H1 (cell line): ENCODE data around the gene CLTCL1. TPM values are rescaled to one million over a fixed set of nuclear protein-coding genes. Genes with fewer than 3 reads are reported as not detected.

Experiments used
- EP300 ChIP-seq, 2 experiments: IDR thresholded peaks; 1 replicate in 1 of 2; 2 replicates in 1 of 2; pipeline ENCODE4 v1.6.1; 2011 to 2012; ENCODE audit warnings: low read depth in 2 of 2, low read length in 2 of 2, mild to moderate bottlenecking in 2 of 2, borderline replicate concordance in 1 of 2, inconsistent platforms in 1 of 2, moderate library complexity in 1 of 2
- HDAC2 ChIP-seq, 2 experiments: fragments of 300-600 bp in 1 of 2; sonication (generic) in 1 of 2; IDR thresholded peaks; 2 replicates each; pipeline ENCODE4 v1.6.1; 2011 to 2012; ENCODE audit warnings: low read depth in 2 of 2, low read length in 2 of 2, mild to moderate bottlenecking in 2 of 2, moderate library complexity in 2 of 2, borderline replicate concordance in 1 of 2, inconsistent platforms in 1 of 2
- TCF12 ChIP-seq: IDR thresholded peaks from 2 replicates; pipeline ENCODE4 v1.6.1; 2011; ENCODE audit warnings: low read depth, mild to moderate bottlenecking, low read length
- polyA plus RNA-seq, 7 experiments: library from polyadenylated mRNA; depleted of rRNA in 3 of 7; stranded (reverse) in 5 of 7; unstranded in 2 of 7; fragments of >200 nt in 5 of 7; fragments of 200-250 nt in 2 of 7; gene quantifications; 1 replicate in 5 of 7; 2 replicates in 1 of 7; 4 replicates in 1 of 7; pipeline versions ENCODE4 v1.2.1 to v1.2.3, GENCODE V29; 2011 to 2013; ENCODE audit warnings: missing spikeins in 2 of 7, mixed read lengths in 2 of 7
- total RNA-seq: library from RNA; stranded (reverse); fragmentation: NEBNext Ultra II Directional; extraction: Animal tissue kit (Norgen Biotek cat#: 25700); gene quantifications from 2 replicates; pipeline ENCODE4 v1.2.1, GENCODE V29; 2021

Gene CLTCL1
- total and polyA plus RNA-seq, 2 of the 8 experiments (the other 6 are each of a cell fraction or from before 2014, with no cell fraction given), result 12.4 to 17.0 TPM

DNA sequence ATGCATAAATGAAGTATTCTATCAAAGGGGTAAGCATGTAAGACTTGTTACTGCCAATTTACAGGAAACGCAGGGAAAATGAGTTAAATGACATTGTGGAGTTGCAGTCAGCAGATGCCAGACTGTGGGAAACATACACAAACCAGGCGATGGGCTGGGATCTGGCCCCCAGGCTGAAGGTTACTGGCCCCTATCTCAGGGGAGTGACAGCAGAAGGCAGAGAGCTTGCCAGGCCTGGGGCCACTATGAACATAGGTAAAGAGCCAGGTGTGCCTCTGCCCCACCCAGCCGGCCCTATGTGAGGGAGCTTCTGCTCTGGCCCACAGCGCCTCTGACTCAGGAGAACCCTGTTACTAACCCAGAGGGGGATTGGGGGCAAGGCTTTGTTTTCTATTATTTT, 86.9 kb downstream of the CLTCL1 start (continued):
- TF ChIP-seq TCF12 (no peak), HDAC2 (IDR thresholded peaks at IDR 0.05; ENCODE audit: borderline replicate concordance in 1 of 2, low read depth in 2 of 2, low read length in 2 of 2) (no peak), EP300 (IDR thresholded peaks at IDR 0.05; ENCODE audit: borderline replicate concordance in 1 of 2, low read depth in 2 of 2, low read length in 2 of 2) (no peak)
